A673 (cell line): ENCODE data around the gene GALNT9. TPM values are rescaled to one million over a fixed set of nuclear protein-coding genes. Genes with fewer than 3 reads are reported as not detected.

Source experiments
- BruUV-seq: library from RNA; stranded (reverse); fragments of 400-500 nt; replicated peaks from 2 replicates; lab custom pipeline; 2021; lab: Mats Ljungman, UMichigan
- CTCF ChIA-PET: fragments of 300-600 bp; sonication (Branson Sonifier 250); formaldehyde crosslinking; loops from one replicate; lab custom pipeline; 2022; ENCODE audit warnings: antibody characterized with exemption; lab: Charles Lee
- POLR2A ChIA-PET: fragments of 300-600 bp; sonication (Branson Sonifier 250); formaldehyde crosslinking; loops from one replicate; lab custom pipeline; 2022; ENCODE audit warnings: antibody characterized with exemption; ENCODE audit not compliant: low non-redundant PET; lab: Charles Lee
- DNase-seq: peaks from one replicate; pipeline ENCODE4 v3.0.0-alpha.2; 2015; ENCODE audit warnings: low spot score
- H3K27ac ChIP-seq: fragments of 200-600 bp; sonication (generic); 2 replicates; pipeline ENCODE4 v1.5.1; 2016; ENCODE audit warnings: mixed run types, low read depth, mild to moderate bottlenecking, mixed read lengths, antibody characterized with exemption, low read length; ENCODE audit not compliant: poor library complexity, severe bottlenecking
- H3K27me3 ChIP-seq: fragments of 200-600 bp; sonication (generic); replicated peaks from 2 replicates; pipeline ENCODE4 v1.6.1; 2017; ENCODE audit warnings: mixed run types, low read depth, mild to moderate bottlenecking, mixed read lengths, antibody characterized with exemption, low read length; ENCODE audit not compliant: insufficient read depth, poor library complexity
- H3K36me3 ChIP-seq: fragments of 200-600 bp; sonication (generic); 2 replicates; pipeline ENCODE4 v1.6.1; 2016; ENCODE audit warnings: mixed run types, mild to moderate bottlenecking, mixed read lengths, antibody characterized with exemption, low read length; ENCODE audit not compliant: insufficient read depth, poor library complexity, severe bottlenecking
- H3K4me1 ChIP-seq: fragments of 200-600 bp; sonication (generic); 2 replicates; pipeline ENCODE4 v1.6.1; 2017; ENCODE audit warnings: mixed run types, mild to moderate bottlenecking, mixed read lengths, antibody characterized with exemption, low read length; ENCODE audit not compliant: insufficient read depth, poor library complexity, severe bottlenecking
- H3K4me3 ChIP-seq: fragments of 200-600 bp; sonication (generic); 2 replicates; pipeline ENCODE4 v1.5.1; 2016; ENCODE audit warnings: low read depth, mixed run types, mild to moderate bottlenecking, mixed read lengths, low read length; ENCODE audit not compliant: poor library complexity, severe bottlenecking
- H3K9me3 ChIP-seq: fragments of 200-600 bp; sonication (generic); 2 replicates; pipeline ENCODE4 v1.6.1; 2016; ENCODE audit warnings: mixed run types, low read depth, mild to moderate bottlenecking, mixed read lengths, antibody characterized with exemption, low read length; ENCODE audit not compliant: poor library complexity, severe bottlenecking
- CTCF ChIP-seq: fragments of 300-800, 200-600 bp; sonication (generic); conservative IDR thresholded peaks from 2 replicates; pipeline ENCODE4 v1.5.1; 2017; ENCODE audit warnings: low read depth, mild to moderate bottlenecking, antibody characterized with exemption, low read length, moderate library complexity, mixed read lengths
- EZH2 ChIP-seq: fragments of 200-600 bp; sonication (generic); IDR thresholded peaks from 2 replicates; pipeline ENCODE4 v1.6.1; 2017; ENCODE audit warnings: borderline replicate concordance, low read depth, mild to moderate bottlenecking, mixed read lengths, antibody characterized with exemption, low read length; ENCODE audit not compliant: poor library complexity, severe bottlenecking
- intact Hi-C: fragments of 100-400 bp; cut with micrococcal nuclease; formaldehyde crosslinking; loops from one replicate; pipeline ENCODE4 v1.10.0; 2022; ENCODE audit not compliant: unreplicated experiment
- total RNA-seq: library from RNA; stranded (reverse); gene quantifications from 2 replicates; pipeline ENCODE4 v1.2.3, GENCODE V29; 2021

The GALNT9 gene
- total RNA-seq, 1 experiment from 2014 or later, result 7.4 TPM

- POLR2A ChIA-PET, result no interaction called here
- DNase-seq, result no peak
- BruUV-seq, result no TSS peak
- H3K4me1 ChIP-seq, result no peaks in the 10 kb centered on the region
- no peaks in the 10 kb centered on the region for H3K27me3 ChIP-seq
- TF ChIP-seq EZH2 (no peak), CTCF (no peak)
- no peaks in the 10 kb centered on the region for H3K9me3 ChIP-seq
- CTCF ChIA-PET, result no interaction called here
- no peak overlapping the region for H3K4me3 ChIP-seq
- H3K36me3 ChIP-seq, result no peaks in the 10 kb centered on the region
- no peak overlapping the region for H3K27ac ChIP-seq
- intact Hi-C loops, result no loop called here
Observed at GRCh38 chr12:132318135-132318534, 11.3 kb downstream of the GALNT9 start.

- CTCF ChIA-PET, result no interaction called here
- no peak for DNase-seq
Observed at GRCh38 chr12:132317233-132317938, 12.0 kb downstream of the GALNT9 start.

GRCh38 chr12:132316497-132317232 lies 12.7 kb downstream of the GALNT9 start:
- intact Hi-C loops, result no loop called here
- BruUV-seq, result no TSS peak
- POLR2A ChIA-PET, result no interaction called here
- DNase-seq, result no peak
- Histone ChIP-seq H3K36me3 (no peaks in the 10 kb centered on the region), H3K4me3 (no peak overlapping the region), H3K9me3 (no peaks in the 10 kb centered on the region), H3K4me1 (no peaks in the 10 kb centered on the region), H3K27me3 (no peaks in the 10 kb centered on the region), H3K27ac (no peak overlapping the region)
- TF ChIP-seq EZH2, result no peak
- no peak for TF ChIP-seq CTCF
- CTCF ChIA-PET, result no interaction called here

More at GRCh38 chr12:132317233-132317938, 12.0 kb downstream of the GALNT9 start:
- POLR2A ChIA-PET, result no interaction called here
- TF ChIP-seq EZH2 (no peak), CTCF (no peak)
- H3K9me3 ChIP-seq, result no peaks in the 10 kb centered on the region
- intact Hi-C loops, result no loop called here
- BruUV-seq, result no TSS peak
- no peaks in the 10 kb centered on the region for H3K4me1 ChIP-seq
- H3K27ac ChIP-seq, result no peak overlapping the region
- no peaks in the 10 kb centered on the region for H3K27me3 ChIP-seq
- no peak overlapping the region for H3K4me3 ChIP-seq
- no peaks in the 10 kb centered on the region for H3K36me3 ChIP-seq
